ENCODE data around the gene AXDND1.

- no peak for TF ChIP-seq GATA1 (IDR thresholded peaks at IDR 0.05; ENCODE audit: low read depth, low read length)
- TF ChIP-seq POLR2A (IDR thresholded peaks at IDR 0.05; ENCODE audit: low read length), result no peak
Measured at GRCh38 chr1:179541774-179542173, 176.0 kb downstream of the AXDND1 start.

Measured in erythroblast (primary cell).